GM12892 (cell line): Measurements from ENCODE around the gene C10orf67.

ENCODE experiments used
- POLR2A ChIP-seq: IDR thresholded peaks from 2 replicates; pipeline ENCODE4 v1.6.1; 2011; ENCODE audit warnings: low read depth, low read length, control low read depth
- POLR2AphosphoS5 ChIP-seq: IDR thresholded peaks from 2 replicates; pipeline ENCODE4 v1.6.1; 2011; ENCODE audit warnings: low read depth, low read length, control low read depth

GRCh38 chr10:23363793-23364135 is 19.2 kb upstream of the C10orf67 start:
- TF ChIP-seq POLR2A (no peak), POLR2AphosphoS5 (no peak)
